K562 (cell line): ENCODE data around the gene SPIB. TPM values are rescaled to one million over a fixed set of nuclear protein-coding genes. Genes with fewer than 3 reads are reported as not detected.
A peak's percentile ranks its signal among the peaks of the same experiment; 100 is the strongest.

ENCODE experiments used
- ATAC-seq: fragments of 200-7000 bp; cut with Tn5 transposase; 3 replicates; pipeline ENCODE4 v1.9.1; 2020; ENCODE audit warnings: moderate library complexity
- BruUV-seq: library from RNA; stranded (reverse); fragments of 400-500 nt; replicated peaks from 2 replicates; lab custom pipeline; 2021; lab: Mats Ljungman, UMichigan
- CTCF ChIA-PET: fragments of 300-600 bp; formaldehyde crosslinking; extraction: SDS; loops from one replicate; lab custom pipeline; 2021; ENCODE audit warnings: low intra/inter-chr PET ratio; lab: Yijun Ruan, JAX
- POLR2A ChIA-PET: fragments of 300-600, 350-650 bp; sonication (Branson Sonifier 250); formaldehyde crosslinking; extraction: SDS; loops from one replicate; lab custom pipeline; 2021; ENCODE audit warnings: antibody characterized with exemption, inconsistent platforms; lab: Yijun Ruan, JAX
- DNase-seq, 4 experiments: peaks; one replicate each; pipeline versions ENCODE4 v3.0.0 to v3.0.0-alpha.2; 2011 to 2018; ENCODE audit warnings: low spot score in 3 of 4, mixed read lengths in 3 of 4; ENCODE audit errors: extremely low read depth in 1 of 4
- FAIRE-seq: peaks from 2 replicates; lab custom pipeline; 2011; peaks lifted over from hg19 to GRCh38; lab: Jason Lieb, UNC
- H2AFZ ChIP-seq: 2 replicates; pipeline ENCODE4 v1.6.0; 2011; ENCODE audit warnings: low read depth, low read length, control low read depth, inconsistent platforms
- H3K27ac ChIP-seq: fragments of 200-600 bp; 3 replicates; pipeline ENCODE4 v1.8.0; 2011; ENCODE audit warnings: low read depth, mild to moderate bottlenecking, control low read depth, inconsistent platforms, low read length, moderate library complexity, mixed read lengths; ENCODE audit errors: extremely low read depth
- H3K27me3 ChIP-seq, 2 experiments: fragments of 300-600 bp in 1 of 2; 2 replicates in 1 of 2; 3 replicates in 1 of 2; pipeline versions ENCODE4 v1.6.0 to v1.8.0; 2011; ENCODE audit warnings: inconsistent platforms in 2 of 2, low read length in 2 of 2, mild to moderate bottlenecking in 1 of 2, mixed read lengths in 1 of 2, moderate library complexity in 1 of 2; ENCODE audit not compliant: control insufficient read depth in 2 of 2, insufficient read depth in 2 of 2
- H3K36me3 ChIP-seq: fragments of 300-600 bp; 3 replicates; pipeline ENCODE4 v1.8.0; 2011; ENCODE audit warnings: mild to moderate bottlenecking, low read length, inconsistent platforms; ENCODE audit not compliant: control insufficient read depth, insufficient read depth
- H3K4me1 ChIP-seq, 2 experiments: fragments of 200-600 bp in 1 of 2; replicated peaks in 1 of 2; 2 replicates in 1 of 2; 3 replicates in 1 of 2; pipeline versions ENCODE4 v1.5.1 to v1.8.0; 2011; ENCODE audit warnings: inconsistent platforms in 2 of 2, low read length in 2 of 2, mild to moderate bottlenecking in 1 of 2, mixed read lengths in 1 of 2, moderate library complexity in 1 of 2; ENCODE audit not compliant: control insufficient read depth in 2 of 2, insufficient read depth in 2 of 2
- H3K4me2 ChIP-seq: 2 replicates; pipeline ENCODE4 v1.6.1; 2011; ENCODE audit warnings: low read length, control low read depth, inconsistent platforms, mixed read lengths; ENCODE audit not compliant: insufficient read depth
- H3K4me3 ChIP-seq: fragments of 200-600 bp; sonication (generic), shearing (Covaris generic); 2 replicates; pipeline ENCODE4 v1.5.1; 2016; ENCODE audit warnings: control low read depth, inconsistent platforms
- H3K79me2 ChIP-seq: fragments of 200-600 bp; 3 replicates; pipeline ENCODE4 v1.8.0; 2011; ENCODE audit warnings: low read length, inconsistent platforms; ENCODE audit not compliant: control insufficient read depth, insufficient read depth
- H3K9ac ChIP-seq, 2 experiments: 2 replicates each; pipeline versions ENCODE4 v1.6.0 to v1.6.1; 2011; ENCODE audit warnings: low read depth in 2 of 2, low read length in 2 of 2, control low read depth in 1 of 2, inconsistent platforms in 1 of 2, mild to moderate bottlenecking in 1 of 2, mixed read lengths in 1 of 2; ENCODE audit not compliant: insufficient read depth in 1 of 2
- H3K9me1 ChIP-seq: one replicate; pipeline ENCODE4 v1.6.0; 2011; ENCODE audit warnings: inconsistent platforms, mild to moderate bottlenecking, low read length, moderate library complexity; ENCODE audit not compliant: control insufficient read depth, insufficient read depth
- H3K9me3 ChIP-seq: replicated peaks from 2 replicates; pipeline ENCODE4 v1.5.1; 2011; ENCODE audit warnings: low read depth, low read length, inconsistent platforms; ENCODE audit not compliant: control insufficient read depth, insufficient read depth
- H4K20me1 ChIP-seq: replicated peaks from 2 replicates; pipeline ENCODE4 v1.6.1; 2011; ENCODE audit warnings: low read length, inconsistent platforms, mixed read lengths; ENCODE audit not compliant: control insufficient read depth, insufficient read depth
- KAT8 ChIP-seq: fragments of 450-650 bp; IDR thresholded peaks from 2 replicates; pipeline ENCODE4 v1.6.1; 2016; ENCODE audit warnings: low read depth, mild to moderate bottlenecking
- MCM3 ChIP-seq: fragments of 450-650 bp; IDR thresholded peaks from 2 replicates; pipeline ENCODE4 v1.6.1; 2016
- PCBP1 ChIP-seq: fragments of 200-400 bp; formaldehyde crosslinking; IDR thresholded peaks from 2 replicates; pipeline ENCODE4 v1.6.1; 2018; ENCODE audit warnings: mild to moderate bottlenecking, low read depth, low read length; ENCODE audit not compliant: poor library complexity, severe bottlenecking
- PHF8 ChIP-seq: fragments of 200-600 bp; sonication (generic); IDR thresholded peaks from 2 replicates; pipeline ENCODE4 v1.6.1; 2012; ENCODE audit warnings: mixed run types, mild to moderate bottlenecking, inconsistent platforms, low read length, moderate library complexity, borderline replicate concordance
- POLR2G ChIP-seq: fragments of 200-400 bp; formaldehyde crosslinking; IDR thresholded peaks from 2 replicates; pipeline ENCODE4 v1.6.1; 2017; ENCODE audit warnings: low read depth, mild to moderate bottlenecking, antibody characterized with exemption, low read length, moderate library complexity
- RBFOX2 ChIP-seq: fragments of 200-400 bp; formaldehyde crosslinking; IDR thresholded peaks from 2 replicates; pipeline ENCODE4 v1.6.1; 2017; ENCODE audit warnings: low read depth, mild to moderate bottlenecking, low read length, moderate library complexity
- XRCC3 ChIP-seq: fragments of 450-650 bp; IDR thresholded peaks from 2 replicates; pipeline ENCODE4 v1.6.1; 2017; ENCODE audit warnings: mild to moderate bottlenecking, moderate library complexity
- WGBS: fragments of 100-300 bp; shearing (Covaris generic); methylation state at CpG from one replicate; pipeline ENCODE4 v1.1.6; 2016; ENCODE audit warnings: low coverage, mixed read lengths; ENCODE audit not compliant: insufficient coverage; ENCODE audit errors: missing lambda C conversion rate; 5-methylcytosine and 5-hydroxymethylcytosine counted together
- in situ Hi-C: fragments of 300-500 bp; cut with MboI; formaldehyde crosslinking; loops from 4 replicates; pipeline ENCODE4 v1.15.0; 2018; ENCODE audit warnings: inconsistent platforms, mixed read lengths
- intact Hi-C: fragments of 100-400 bp; cut with micrococcal nuclease; formaldehyde crosslinking; loops from 2 replicates; pipeline ENCODE4 v1.14.2; 2022
- polyA plus RNA-seq, 8 experiments: library from polyadenylated mRNA; depleted of rRNA in 4 of 8; stranded (reverse) in 5 of 8; unstranded in 3 of 8; fragments of >200 nt; fragmentation: Nextera tagmentation in 2 of 8; fragmentation: Illumina TruSeq in 1 of 8; extraction: Ambion mirVana in 2 of 8; extraction: Trizol in 1 of 8; gene quantifications; 2 replicates each; pipeline versions ENCODE4 v1.2.1 to v1.2.3, GENCODE V29; 2011 to 2014; ENCODE audit warnings: inconsistent platforms in 1 of 8, missing spikeins in 1 of 8
- total RNA-seq, 7 experiments: library from RNA; depleted of rRNA in 6 of 7; stranded (reverse); fragments of >200 nt in 6 of 7; fragmentation: Illumina TruSeq in 2 of 7; extraction: Trizol in 2 of 7; gene quantifications; 2 replicates each; pipeline versions ENCODE4 v1.2.1 to v1.2.3, GENCODE V29; 2011 to 2021; ENCODE audit warnings: low replicate concordance in 1 of 7
- TF ChIP-seq, protein P1 (sequence below), 2 experiments: fragments of 250-450 bp in 1 of 2; fragments of 450-650 bp in 1 of 2; sonication (Bioruptor Pico) in 1 of 2; IDR thresholded peaks; 2 replicates each; pipeline versions ENCODE4 v1.6.1 to v1.8.0; 2016 to 2021; ENCODE audit warnings: mild to moderate bottlenecking in 2 of 2, moderate library complexity in 2 of 2, missing compliant biosample characterization in 1 of 2, missing genetic modification characterization in 1 of 2

SPIB gene
- total and polyA plus RNA-seq, 9 of the 15 experiments (the other 6 are each of a cell fraction or from before 2014, with no cell fraction given): 0.06 to 1.0 (median 0.43) TPM; not detected in 1

DNA sequence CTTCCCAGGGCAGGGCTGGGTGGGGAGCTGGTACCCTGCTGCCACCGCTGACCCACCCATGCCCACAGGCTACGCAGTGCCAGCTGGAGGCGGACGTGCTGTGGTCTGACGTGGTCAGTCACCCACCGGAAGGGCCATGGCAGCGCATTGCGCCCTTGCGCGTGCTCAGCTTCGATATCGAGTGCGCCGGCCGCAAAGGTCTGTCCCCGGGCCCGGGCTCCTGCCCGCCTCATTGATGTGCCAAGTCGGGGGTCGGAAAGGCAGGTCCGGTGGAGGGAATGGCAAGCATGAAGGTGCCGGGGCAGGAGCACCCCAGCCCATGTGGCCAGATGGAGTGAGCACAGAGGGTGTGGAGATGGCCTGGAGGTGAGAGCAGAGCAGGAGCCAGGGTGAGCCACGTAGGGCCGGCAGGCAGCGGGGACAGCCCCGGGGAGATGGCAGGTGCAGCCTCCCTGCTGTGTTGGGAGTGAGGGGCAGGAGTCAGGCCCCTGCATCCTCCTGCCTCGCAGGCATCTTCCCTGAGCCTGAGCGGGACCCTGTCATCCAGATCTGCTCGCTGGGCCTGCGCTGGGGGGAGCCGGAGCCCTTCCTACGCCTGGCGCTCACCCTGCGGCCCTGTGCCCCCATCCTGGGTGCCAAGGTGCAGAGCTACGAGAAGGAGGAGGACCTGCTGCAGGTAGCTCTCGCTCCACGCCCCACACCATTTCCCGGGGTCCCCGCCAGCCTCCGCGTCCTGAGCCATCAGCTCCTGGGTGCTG, 16.0 kb upstream of the SPIB start:
- in situ Hi-C loops: no loop called here
- intact Hi-C loops: no loop called here

More for the DNA sequence above, 16.0 kb upstream of the SPIB start:
- Histone ChIP-seq H3K4me3 (no peak overlapping the region), H4K20me1 (0 out of 2 replicates have a peak, but pooled peaks cover 4% of the 10 kb centered on the region), H3K4me1 (peaks cover 0 to 24% of the 10 kb centered on the region in 2 experiments; a peak in 2 of 5 replicates), H3K79me2 (peaks cover 12% of the 10 kb centered on the region; the same call in 2 of the 3 replicates), H3K27ac (no peak overlapping the region), H3K9ac (no peak overlapping the region; a peak in 1 of 4 replicates), H3K9me1 (no peaks in the 10 kb centered on the region), H3K36me3 (peaks cover 78% of the 10 kb centered on the region; the same call in 2 of the 3 replicates), H3K4me2 (no peak overlapping the region), H3K9me3 (no peaks in the 10 kb centered on the region), H2AFZ (no peak overlapping the region), H3K27me3 (no peaks in the 10 kb centered on the region)
- FAIRE-seq (no peak), ATAC-seq (no peak), DNase-seq (no peak)
- WGBS: 95% methylated on average over 31 of the region's 41 CpGs
- no TSS peak for BruUV-seq
- CTCF ChIA-PET: no interaction called here
- TF ChIP-seq, protein P1, sequence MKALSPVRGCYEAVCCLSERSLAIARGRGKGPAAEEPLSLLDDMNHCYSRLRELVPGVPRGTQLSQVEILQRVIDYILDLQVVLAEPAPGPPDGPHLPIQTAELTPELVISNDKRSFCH (CRISPR knock-in tag; IDR thresholded peaks at IDR 0.05): no peak
- TF ChIP-seq, protein P1 (tag; IDR thresholded peaks at IDR 0.05): no peak
- TF ChIP-seq KAT8 (no peak), MCM3 (no peak), POLR2G (peak; percentile 49), XRCC3 (no peak), PCBP1 (no peak), RBFOX2 (peak; percentile 43), PHF8 (no peak)
- POLR2A ChIA-PET: no interaction called here
